Psoas muscle (tissue), 8 donors: ENCODE results near the gene PDZRN4. TPM values are rescaled to one million over a fixed set of nuclear protein-coding genes. Genes with fewer than 3 reads are reported as not detected.

Experiments used
- ATAC-seq, 4 donors: fragments of 200-7000 bp; cut with Tn5 transposase; one replicate each; pipeline ENCODE4 v1.9.1; 2020; ENCODE audit warnings: moderate library complexity in 3 of 4, mild to moderate bottlenecking in 2 of 4
- DNase-seq, 2 donors: peaks; one replicate each; pipeline ENCODE4 v3.0.0-alpha.2; 2020
- H3K27ac ChIP-seq: fragments of 200-600 bp; one replicate; pipeline ENCODE4 v1.8.0; 2022
- H3K27me3 ChIP-seq, 3 donors: fragments of 200-600 bp in 1 of 3; one replicate each; pipeline versions ENCODE4 v1.6.1 to v1.8.0; 2013 to 2022; ENCODE audit warnings: low read length in 2 of 3, mild to moderate bottlenecking in 2 of 3, moderate library complexity in 1 of 3; ENCODE audit not compliant: insufficient read depth in 3 of 3
- H3K36me3 ChIP-seq, 2 donors: fragments of 200-600 bp in 1 of 2; one replicate each; pipeline versions ENCODE4 v1.6.1 to v1.8.0; 2013 to 2022; ENCODE audit warnings: low read depth in 1 of 2, mild to moderate bottlenecking in 1 of 2, moderate library complexity in 1 of 2; ENCODE audit not compliant: insufficient read depth in 1 of 2
- H3K4me1 ChIP-seq: fragments of 200-600 bp; one replicate; pipeline ENCODE4 v1.8.0; 2022
- H3K4me3 ChIP-seq: fragments of 200-600 bp; one replicate; pipeline ENCODE4 v1.8.0; 2022; ENCODE audit warnings: mild to moderate bottlenecking
- H3K9me3 ChIP-seq: fragments of 200-600 bp; one replicate; pipeline ENCODE4 v1.8.0; 2022
- CTCF ChIP-seq: fragments of 200-600 bp; IDR thresholded peaks from one replicate; pipeline ENCODE4 v1.8.0; 2022; ENCODE audit warnings: antibody characterized with exemption
- WGBS, 3 donors: extraction: QIAGEN DNeasy Blood & Tissue Kit; methylation state at CpG; one replicate each; pipeline versions ENCODE4 v1.1.6 to v1.1.7; 2013; 5-methylcytosine and 5-hydroxymethylcytosine counted together
- intact Hi-C, 2 donors: fragments of 100-400 bp; cut with DNase I; formaldehyde crosslinking; loops; one replicate each; pipeline versions ENCODE4 v1.11.0 to v1.14.2; 2022
- polyA plus RNA-seq, 3 donors: library from polyadenylated mRNA; stranded (reverse); fragments of 200-250 nt; gene quantifications; one replicate each; pipeline ENCODE4 v1.2.3, GENCODE V29; 2013
- total RNA-seq, 4 donors: library from RNA; stranded (reverse); fragmentation: NEBNext Ultra II Directional in 2 of 4; extraction: Animal tissue kit (Norgen Biotek cat#: 25700) in 2 of 4; gene quantifications; one replicate each; pipeline versions ENCODE4 v1.2.1 to v1.2.4, GENCODE V29; 2021 to 2023
- donor health status: healthy with polysubstance abuse.
- donor health status: DM: no; HTN: no; CAD: no; lungs with moderate emphysema.
- donor health status: Bipolar disorder and iron deficiency.
- donor health status: healthy.
- donor health status: DM: yes; HTN: yes; CAD: no.
- donor health status: DM: no; HTN: no; CAD: no.
- donor health status: DM: no; HTN: no; CAD: no.
- donor health status: DM: yes; HTN: yes; CAD: no.

The PDZRN4 gene
- total and polyA plus RNA-seq, 7 donors: 0.11 to 0.39 (median 0.20) TPM; not detected in 1

- Histone ChIP-seq H3K27me3 (no peaks in the 10 kb centered on the region), H3K36me3 (no peaks in the 10 kb centered on the region), H3K9me3 (no peaks in the 10 kb centered on the region), H3K4me1 (no peaks in the 10 kb centered on the region), H3K4me3 (no peak overlapping the region), H3K27ac (no peak overlapping the region)
- intact Hi-C loops: no loop called here
- DNase-seq (no peak), ATAC-seq (no peak)
- no peak for TF ChIP-seq CTCF
- WGBS, 3 donors: 89 to 92% (median 90%) methylated on average over 4 of the region's 4 CpGs
These were observed 369.2 kb downstream of the PDZRN4 start for GRCh38 chr12:41557344-41557743.

- 77 to 89% (median 83%) methylated on average over 1 of the region's 1 CpG for WGBS, 3 donors
- H3K4me1 ChIP-seq: no peaks in the 10 kb centered on the region
- H3K9me3 ChIP-seq: no peaks in the 10 kb centered on the region
- no peak for DNase-seq
- no peak for ATAC-seq
- H3K4me3 ChIP-seq: no peak overlapping the region
- no peak overlapping the region for H3K27ac ChIP-seq
- no peaks in the 10 kb centered on the region for H3K36me3 ChIP-seq
- no peaks in the 10 kb centered on the region for H3K27me3 ChIP-seq
- intact Hi-C loops: no loop called here
- no peak for TF ChIP-seq CTCF
These were observed 370.6 kb downstream of the PDZRN4 start for GRCh38 chr12:41558671-41559070.

- DNase-seq: no peak
- Histone ChIP-seq H3K4me1 (no peaks in the 10 kb centered on the region), H3K9me3 (no peaks in the 10 kb centered on the region), H3K36me3 (no peaks in the 10 kb centered on the region), H3K27me3 (no peaks in the 10 kb centered on the region), H3K4me3 (no peak overlapping the region), H3K27ac (no peak overlapping the region)
- 94 to 98% (median 96%) methylated on average over 12 of the region's 12 CpGs for WGBS, 3 donors
- ATAC-seq: no peak
- intact Hi-C loops: no loop called here
- no peak for TF ChIP-seq CTCF
These were observed 374.9 kb downstream of the PDZRN4 start for GRCh38 chr12:41563051-41563450.

GRCh38 chr12:41564816-41565215, 376.7 kb downstream of the PDZRN4 start:
- Histone ChIP-seq H3K4me1 (no peaks in the 10 kb centered on the region), H3K27ac (no peak overlapping the region), H3K9me3 (no peaks in the 10 kb centered on the region), H3K4me3 (no peak overlapping the region), H3K36me3 (no peaks in the 10 kb centered on the region), H3K27me3 (no peaks in the 10 kb centered on the region)
- intact Hi-C loops: no loop called here
- ATAC-seq (no peak), DNase-seq (no peak)
- no peak for TF ChIP-seq CTCF
- WGBS, 3 donors: 93 to 100% (median 96%) methylated on average over 1 of the region's 1 CpG

GRCh38 chr12:41566703-41567102, 378.6 kb downstream of the PDZRN4 start:
- 91 to 99% (median 95%) methylated on average over 2 of the region's 2 CpGs for WGBS, 3 donors
- intact Hi-C loops: no loop called here
- no peak for TF ChIP-seq CTCF
- no peaks in the 10 kb centered on the region for H3K27me3 ChIP-seq
- H3K4me3 ChIP-seq: no peak overlapping the region
- H3K27ac ChIP-seq: no peak overlapping the region
- ATAC-seq (no peak), DNase-seq (no peak)
- no peaks in the 10 kb centered on the region for H3K9me3 ChIP-seq
- no peaks in the 10 kb centered on the region for H3K36me3 ChIP-seq
- H3K4me1 ChIP-seq: no peaks in the 10 kb centered on the region
